CD4-positive, alpha-beta T cell (primary cell): ENCODE measurements around the gene TMEM19. TPM values are rescaled to one million over a fixed set of nuclear protein-coding genes. Genes with fewer than 3 reads are reported as not detected.

Experiments
- ATAC-seq: fragments of 200-7000 bp; cut with Tn5 transposase; one replicate; pipeline ENCODE4 v1.10.0; 2022; ENCODE audit warnings: mild to moderate bottlenecking; ENCODE audit not compliant: poor library complexity
- CTCF ChIA-PET: fragments of 350-600 bp; sonication (Branson Sonifier 250); formaldehyde crosslinking; loops from one replicate; lab custom pipeline; 2021; ENCODE audit warnings: antibody characterized with exemption, inconsistent platforms; lab: Charles Lee
- POLR2A ChIA-PET: fragments of 350-600 bp; sonication (Branson Sonifier 250); formaldehyde crosslinking; loops from one replicate; lab custom pipeline; 2021; ENCODE audit warnings: antibody characterized with exemption, inconsistent platforms; lab: Charles Lee
- DNase-seq, 14 experiments: peaks; one replicate each; pipeline ENCODE4 v3.0.0-alpha.2; 2013 to 2020; ENCODE audit warnings: mixed read lengths in 2 of 14
- H3K27ac ChIP-seq, 2 donors: one replicate each; pipeline versions ENCODE4 v1.5.1 to v1.7.0; 2013; ENCODE audit warnings: low read length in 2 of 2, low read depth in 1 of 2, mild to moderate bottlenecking in 1 of 2
- H3K27me3 ChIP-seq, 2 experiments: 1 replicate in 1 of 2; 2 replicates in 1 of 2; pipeline versions ENCODE4 v1.6.1 to v1.7.0; 2013; ENCODE audit warnings: low read length in 2 of 2, control low read depth in 1 of 2, mild to moderate bottlenecking in 1 of 2, moderate library complexity in 1 of 2; ENCODE audit not compliant: insufficient read depth in 2 of 2, control insufficient read depth in 1 of 2
- H3K36me3 ChIP-seq: one replicate; pipeline ENCODE4 v1.6.1; 2013; ENCODE audit warnings: low read length, control low read depth; ENCODE audit not compliant: insufficient read depth
- H3K4me1 ChIP-seq: one replicate; pipeline ENCODE4 v1.6.1; 2013; ENCODE audit warnings: low read length, control low read depth; ENCODE audit not compliant: insufficient read depth
- H3K4me3 ChIP-seq: one replicate; pipeline ENCODE4 v1.5.1; 2013; ENCODE audit warnings: mild to moderate bottlenecking, low read length, moderate library complexity
- H3K9me3 ChIP-seq, 2 experiments: 1 replicate in 1 of 2; 2 replicates in 1 of 2; pipeline versions ENCODE4 v1.6.1 to v1.7.0; 2013; ENCODE audit warnings: low read length in 2 of 2, mild to moderate bottlenecking in 2 of 2, control low read depth in 1 of 2, moderate library complexity in 1 of 2; ENCODE audit not compliant: control insufficient read depth in 1 of 2, insufficient read depth in 1 of 2
- H3K27ac Mint-ChIP-seq: one replicate; pipeline ENCODE4 v1.8.0; 2020; ENCODE audit warnings: mixed read lengths
- H3K27me3 Mint-ChIP-seq: one replicate; pipeline ENCODE4 v1.8.0; 2021; ENCODE audit warnings: mixed read lengths
- H3K36me3 Mint-ChIP-seq: one replicate; pipeline ENCODE4 v1.8.0; 2021; ENCODE audit warnings: low read depth, mixed read lengths
- H3K4me1 Mint-ChIP-seq: one replicate; pipeline ENCODE4 v1.8.0; 2021; ENCODE audit warnings: low read depth, mixed read lengths
- H3K4me3 Mint-ChIP-seq: one replicate; pipeline ENCODE4 v1.8.0; 2020; ENCODE audit warnings: mild to moderate bottlenecking, mixed read lengths
- H3K9me3 Mint-ChIP-seq: one replicate; pipeline ENCODE4 v1.8.0; 2020; ENCODE audit warnings: mixed read lengths
- intact Hi-C, 2 experiments: fragments of 100-400 bp; cut with DNase I in 1 of 2; cut with micrococcal nuclease in 1 of 2; formaldehyde crosslinking; loops; one replicate each; pipeline versions ENCODE4 v1.15.1 to v1.9.0; 2023 to 2025; cut with DNase I, micrococcal nuclease
- total RNA-seq, 174 experiments: library from RNA in 2 of 174; stranded (reverse) in 2 of 174; gene quantifications; one replicate each; pipeline ENCODE4 v1.2.3 and lab custom pipeline; 2021 to 2026
- TF ChIP-seq, protein P1 (sequence below): fragments of 200-600 bp; IDR thresholded peaks from one replicate; pipeline ENCODE4 v1.8.0; 2022; ENCODE audit warnings: antibody characterized with exemption, mild to moderate bottlenecking

Gene TMEM19
- total RNA-seq, 2 experiments from 2014 or later: 8.9 to 11.6 TPM

DNA sequence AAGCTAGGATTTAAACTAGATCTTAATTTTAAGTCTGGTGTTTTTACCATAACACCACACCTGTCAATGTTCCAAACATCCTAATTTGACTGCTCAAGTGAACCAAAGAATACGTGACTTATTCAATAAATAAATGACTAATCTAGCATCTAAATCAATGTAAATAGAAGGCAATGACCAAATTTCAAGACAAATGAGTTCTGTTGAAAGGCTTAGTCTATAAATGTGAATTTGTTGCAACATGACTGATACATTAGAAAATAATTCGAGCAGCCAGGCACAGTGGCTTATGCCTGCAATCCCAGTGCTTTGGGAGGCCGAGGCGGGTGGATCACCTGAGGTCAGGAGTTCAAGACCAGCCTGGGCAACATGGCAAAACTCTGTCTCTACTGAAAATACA lies 37.3 kb upstream of the TMEM19 start:
- intact Hi-C loops: no loop called here
- POLR2A ChIA-PET: interaction anchor here (1.6 kb wide), 1 partner anchor 37 kb away, joined by 3 read pairs; the partner anchor contains the start of gene TMEM19
- Histone ChIP-seq H3K27ac (no peak overlapping the region), H3K36me3 (peaks cover 57% of the 10 kb centered on the region), H3K9me3 (no peaks in the 10 kb centered on the region), H3K4me1 (peaks cover 3% of the 10 kb centered on the region), H3K4me3 (no peak overlapping the region), H3K27me3 (no peaks in the 10 kb centered on the region)
- TF ChIP-seq, protein P1, sequence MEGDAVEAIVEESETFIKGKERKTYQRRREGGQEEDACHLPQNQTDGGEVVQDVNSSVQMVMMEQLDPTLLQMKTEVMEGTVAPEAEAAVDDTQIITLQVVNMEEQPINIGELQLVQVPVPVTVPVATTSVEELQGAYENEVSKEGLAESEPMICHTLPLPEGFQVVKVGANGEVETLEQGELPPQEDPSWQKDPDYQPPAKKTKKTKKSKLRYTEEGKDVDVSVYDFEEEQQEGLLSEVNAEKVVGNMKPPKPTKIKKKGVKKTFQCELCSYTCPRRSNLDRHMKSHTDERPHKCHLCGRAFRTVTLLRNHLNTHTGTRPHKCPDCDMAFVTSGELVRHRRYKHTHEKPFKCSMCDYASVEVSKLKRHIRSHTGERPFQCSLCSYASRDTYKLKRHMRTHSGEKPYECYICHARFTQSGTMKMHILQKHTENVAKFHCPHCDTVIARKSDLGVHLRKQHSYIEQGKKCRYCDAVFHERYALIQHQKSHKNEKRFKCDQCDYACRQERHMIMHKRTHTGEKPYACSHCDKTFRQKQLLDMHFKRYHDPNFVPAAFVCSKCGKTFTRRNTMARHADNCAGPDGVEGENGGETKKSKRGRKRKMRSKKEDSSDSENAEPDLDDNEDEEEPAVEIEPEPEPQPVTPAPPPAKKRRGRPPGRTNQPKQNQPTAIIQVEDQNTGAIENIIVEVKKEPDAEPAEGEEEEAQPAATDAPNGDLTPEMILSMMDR: no peak
- Mint-ChIP-seq H3K27ac (no peak overlapping the region), H3K4me1 (peaks cover 43% of the 10 kb centered on the region), H3K9me3 (no peaks in the 10 kb centered on the region), H3K36me3 (peaks cover 55% of the 10 kb centered on the region), H3K27me3 (no peaks in the 10 kb centered on the region), H3K4me3 (no peak overlapping the region)
- DNase-seq (no peak), ATAC-seq (no peak)
- CTCF ChIA-PET: no interaction called here

DNA sequence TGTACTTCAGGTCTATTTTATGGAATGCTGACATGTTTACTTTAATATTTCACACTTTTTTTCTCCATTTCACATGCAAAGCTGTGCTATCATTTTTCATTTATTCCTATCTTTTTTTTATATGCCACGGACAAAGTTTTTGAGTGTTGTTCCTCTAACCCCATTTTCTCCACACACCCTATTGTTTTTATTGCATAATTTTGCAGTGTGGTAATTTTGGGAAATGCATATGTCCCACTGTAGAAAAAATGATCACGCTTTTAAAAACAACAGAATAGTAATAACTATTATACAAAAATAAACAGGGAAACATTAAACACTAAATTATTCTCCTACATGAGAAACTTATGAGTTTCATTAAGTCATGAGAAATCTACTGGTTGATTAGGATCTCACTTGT lies 36.5 kb upstream of the TMEM19 start:
- TF ChIP-seq, protein P1: no peak
- Histone ChIP-seq H3K36me3 (peaks cover 57% of the 10 kb centered on the region), H3K4me1 (peaks cover 3% of the 10 kb centered on the region), H3K4me3 (no peak overlapping the region), H3K9me3 (no peaks in the 10 kb centered on the region), H3K27ac (no peak overlapping the region), H3K27me3 (no peaks in the 10 kb centered on the region)
- no peak for DNase-seq
- no peaks in the 10 kb centered on the region for H3K9me3 Mint-ChIP-seq
- no peak for ATAC-seq
- peaks cover 47% of the 10 kb centered on the region for H3K36me3 Mint-ChIP-seq
- no peak overlapping the region for H3K27ac Mint-ChIP-seq
- intact Hi-C loops: no loop called here
- ChIA-PET CTCF (no interaction called here), POLR2A (interaction anchor here (1.6 to 2.0 kb wide), 2 partner anchors 14 to 36 kb away, joined by 3 to 14 read pairs; partner anchors contain the start of genes THAP2, TMEM19 and ZFC3H1)
- H3K4me3 Mint-ChIP-seq: peak overlapping the region; percentile 11
- H3K27me3 Mint-ChIP-seq: no peaks in the 10 kb centered on the region
- H3K4me1 Mint-ChIP-seq: peaks cover 37% of the 10 kb centered on the region

DNA sequence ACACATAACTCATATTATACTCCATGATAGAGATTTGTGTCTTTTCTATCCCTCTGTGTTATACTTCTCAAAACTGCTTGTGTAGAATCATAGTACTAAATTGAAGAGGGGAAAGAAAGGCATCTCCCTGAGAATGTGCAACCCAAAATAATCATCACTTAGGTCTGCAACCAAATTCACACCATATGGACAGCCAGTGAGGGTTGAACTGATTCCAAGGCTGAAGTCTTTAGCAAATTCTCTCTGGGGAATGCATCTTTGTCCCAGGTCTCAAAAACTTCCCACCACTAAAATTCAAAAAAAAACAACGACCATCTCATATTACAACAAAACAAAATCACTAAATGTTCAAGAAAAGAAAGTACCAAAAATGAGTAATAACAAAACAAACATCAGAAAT lies 33.2 kb upstream of the TMEM19 start:
- DNase-seq: no peak
- ChIA-PET CTCF (no interaction called here), POLR2A (no interaction called here)
- ATAC-seq: no peak
- no peaks in the 10 kb centered on the region for H3K9me3 Mint-ChIP-seq
- no peaks in the 10 kb centered on the region for H3K27me3 Mint-ChIP-seq
- no peak overlapping the region for H3K4me3 Mint-ChIP-seq
- H3K27me3 ChIP-seq: no peaks in the 10 kb centered on the region
- H3K4me1 ChIP-seq: no peaks in the 10 kb centered on the region
- no peak overlapping the region for H3K4me3 ChIP-seq
- TF ChIP-seq, protein P1: no peak
- intact Hi-C loops: no loop called here
- H3K36me3 ChIP-seq: peaks cover 49% of the 10 kb centered on the region
- H3K27ac Mint-ChIP-seq: no peak overlapping the region
- H3K9me3 ChIP-seq: no peaks in the 10 kb centered on the region
- peaks cover 48% of the 10 kb centered on the region for H3K4me1 Mint-ChIP-seq
- H3K27ac ChIP-seq: no peak overlapping the region
- H3K36me3 Mint-ChIP-seq: peaks cover 34% of the 10 kb centered on the region
